RWPE2 (cell line): ENCODE data around the gene ZC2HC1C.
A peak's percentile ranks its signal among the peaks of the same experiment; 100 is the strongest.

ENCODE experiments used
- ATAC-seq: fragments of 200-7000 bp; cut with Tn5 transposase; 3 replicates; pipeline ENCODE4 v1.9.1; 2021; ENCODE audit warnings: low read depth
- DNase-seq: peaks from one replicate; pipeline ENCODE4 v3.0.0-alpha.2; 2020; ENCODE audit warnings: low spot score
- H3K27ac ChIP-seq: fragments of 450-650 bp; 2 replicates; pipeline ENCODE4 v1.5.1; 2017; ENCODE audit warnings: mild to moderate bottlenecking; ENCODE audit not compliant: poor library complexity, severe bottlenecking
- H3K27me3 ChIP-seq: fragments of 250-450 bp; sonication (Bioruptor Pico); 2 replicates; pipeline ENCODE4 v1.5.1; 2021; ENCODE audit warnings: mild to moderate bottlenecking, moderate library complexity; ENCODE audit not compliant: insufficient read depth, poor library complexity, severe bottlenecking
- H3K36me3 ChIP-seq: fragments of 250-450 bp; sonication (Bioruptor Pico); 2 replicates; pipeline ENCODE4 v1.5.1; 2020; ENCODE audit warnings: low read depth, mild to moderate bottlenecking, moderate library complexity
- H3K4me1 ChIP-seq: fragments of 250-450 bp; sonication (Bioruptor Pico); 2 replicates; pipeline ENCODE4 v1.5.1; 2021; ENCODE audit warnings: mild to moderate bottlenecking, moderate library complexity; ENCODE audit not compliant: insufficient read depth, poor library complexity, severe bottlenecking
- H3K4me3 ChIP-seq: fragments of 250-450 bp; sonication (Bioruptor Pico); 2 replicates; pipeline ENCODE4 v1.5.1; 2021; ENCODE audit warnings: mild to moderate bottlenecking, moderate library complexity; ENCODE audit not compliant: severe bottlenecking
- H3K9me3 ChIP-seq: fragments of 250-450 bp; sonication (Bioruptor Pico); 2 replicates; pipeline ENCODE4 v1.5.1; 2021; ENCODE audit warnings: mild to moderate bottlenecking, moderate library complexity; ENCODE audit not compliant: severe bottlenecking
- CTCF ChIP-seq: fragments of 450-650 bp; IDR thresholded peaks from one replicate; pipeline ENCODE4 v1.5.1; 2017; ENCODE audit warnings: mild to moderate bottlenecking, moderate library complexity; ENCODE audit not compliant: poor library complexity, severe bottlenecking

Gene ZC2HC1C

GRCh38 chr14:75030147-75030546, 39.3 kb upstream of the ZC2HC1C start:
- no peak overlapping the region for H3K27ac ChIP-seq
- no peaks in the 10 kb centered on the region for H3K9me3 ChIP-seq
- ATAC-seq (no peak), DNase-seq (no peak)
- no peaks in the 10 kb centered on the region for H3K27me3 ChIP-seq
- H3K4me3 ChIP-seq, result no peak overlapping the region
- H3K36me3 ChIP-seq, result peaks cover 56% of the 10 kb centered on the region
- TF ChIP-seq CTCF, result no peak
- H3K4me1 ChIP-seq, result no peaks in the 10 kb centered on the region

- H3K4me1 ChIP-seq, result no peaks in the 10 kb centered on the region
- no peaks in the 10 kb centered on the region for H3K9me3 ChIP-seq
- no peaks in the 10 kb centered on the region for H3K27me3 ChIP-seq
- ATAC-seq (no peak), DNase-seq (no peak)
- no peak for TF ChIP-seq CTCF
- no peak overlapping the region for H3K4me3 ChIP-seq
- H3K36me3 ChIP-seq, result peaks cover 54% of the 10 kb centered on the region
- H3K27ac ChIP-seq, result no peak overlapping the region
Measured at GRCh38 chr14:75032939-75033338, 36.5 kb upstream of the ZC2HC1C start.

DNA sequence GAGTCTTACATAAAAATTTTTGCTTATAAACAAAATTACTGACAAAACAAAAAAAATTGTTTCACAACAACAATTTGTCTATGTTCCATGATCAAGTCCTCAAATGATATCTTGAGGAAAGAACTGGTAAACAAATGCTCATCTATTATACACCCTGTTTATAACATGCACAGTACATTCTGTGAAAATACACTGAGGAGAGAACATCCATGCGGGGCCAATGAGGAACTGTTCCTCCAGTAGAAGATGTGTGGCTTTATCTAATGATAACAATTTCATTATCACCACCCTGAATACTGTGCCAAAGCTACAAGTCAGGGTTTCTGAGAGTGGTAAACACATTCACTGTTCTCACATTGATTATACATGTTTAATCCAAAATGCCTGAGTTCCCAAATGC, 28.9 kb upstream of the ZC2HC1C start:
- H3K27me3 ChIP-seq, result no peaks in the 10 kb centered on the region
- peaks cover 20% of the 10 kb centered on the region for H3K4me1 ChIP-seq
- H3K36me3 ChIP-seq, result peaks cover 51% of the 10 kb centered on the region
- no peaks in the 10 kb centered on the region for H3K9me3 ChIP-seq
- ATAC-seq, result no peak
- no peak for DNase-seq
- no peak overlapping the region for H3K27ac ChIP-seq
- H3K4me3 ChIP-seq, result no peak overlapping the region
- TF ChIP-seq CTCF, result no peak

DNA sequence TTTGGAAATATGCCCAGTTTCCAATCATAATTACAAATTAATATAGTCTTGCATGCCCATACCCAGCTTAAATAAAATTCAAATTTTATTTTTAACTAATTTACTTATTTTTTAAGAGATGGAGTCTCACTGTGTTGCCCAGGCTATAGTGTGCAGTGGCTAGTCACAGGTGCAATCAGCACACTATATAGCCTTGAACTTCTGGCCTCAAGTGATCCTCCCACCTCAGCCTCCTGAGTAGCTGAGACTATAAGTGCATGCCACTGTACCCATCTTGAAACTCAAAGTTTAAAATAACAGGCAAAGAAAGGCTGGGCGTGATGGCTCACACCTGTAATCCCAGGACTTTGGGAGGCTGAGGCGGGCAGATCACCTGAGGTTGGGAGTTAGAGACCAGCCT, 28.5 kb upstream of the ZC2HC1C start:
- no peaks in the 10 kb centered on the region for H3K27me3 ChIP-seq
- no peak overlapping the region for H3K4me3 ChIP-seq
- H3K36me3 ChIP-seq, result peaks cover 51% of the 10 kb centered on the region
- peak overlapping the region; percentile 57 for H3K27ac ChIP-seq
- ATAC-seq (no peak), DNase-seq (no peak)
- TF ChIP-seq CTCF, result no peak
- no peaks in the 10 kb centered on the region for H3K9me3 ChIP-seq
- H3K4me1 ChIP-seq, result peaks cover 20% of the 10 kb centered on the region

DNA sequence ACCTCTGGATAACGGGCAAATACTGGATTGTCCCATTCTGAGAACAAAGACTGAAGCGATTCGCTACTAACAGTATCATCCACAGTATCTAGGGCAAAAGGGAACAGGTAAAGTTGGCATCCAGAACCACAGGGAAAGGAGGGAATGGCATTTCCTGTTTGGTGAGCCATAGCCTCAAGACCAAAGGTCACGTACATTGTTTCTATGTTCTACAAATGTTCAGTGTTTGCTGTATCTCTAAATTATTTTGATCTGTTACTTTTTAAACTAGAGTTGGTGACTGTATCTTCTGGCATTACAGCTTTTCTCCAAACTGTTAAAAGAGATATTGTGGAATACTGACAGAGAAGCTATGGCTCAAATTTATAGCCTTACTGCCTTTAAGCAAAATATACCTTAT, 27.8 kb upstream of the ZC2HC1C start:
- Histone ChIP-seq H3K36me3 (peaks cover 51% of the 10 kb centered on the region), H3K27me3 (no peaks in the 10 kb centered on the region), H3K4me3 (no peak overlapping the region), H3K4me1 (peaks cover 20% of the 10 kb centered on the region), H3K27ac (peak overlapping the region; percentile 57), H3K9me3 (no peaks in the 10 kb centered on the region)
- TF ChIP-seq CTCF, result no peak
- no peak for DNase-seq
- peak; percentile 81 for ATAC-seq
